ENCODE results near the gene BRSK1. TPM values are rescaled to one million over a fixed set of nuclear protein-coding genes. Genes with fewer than 3 reads are reported as not detected.

The BRSK1 gene
- polyA plus RNA-seq, 3 donors, result not detected

DNA sequence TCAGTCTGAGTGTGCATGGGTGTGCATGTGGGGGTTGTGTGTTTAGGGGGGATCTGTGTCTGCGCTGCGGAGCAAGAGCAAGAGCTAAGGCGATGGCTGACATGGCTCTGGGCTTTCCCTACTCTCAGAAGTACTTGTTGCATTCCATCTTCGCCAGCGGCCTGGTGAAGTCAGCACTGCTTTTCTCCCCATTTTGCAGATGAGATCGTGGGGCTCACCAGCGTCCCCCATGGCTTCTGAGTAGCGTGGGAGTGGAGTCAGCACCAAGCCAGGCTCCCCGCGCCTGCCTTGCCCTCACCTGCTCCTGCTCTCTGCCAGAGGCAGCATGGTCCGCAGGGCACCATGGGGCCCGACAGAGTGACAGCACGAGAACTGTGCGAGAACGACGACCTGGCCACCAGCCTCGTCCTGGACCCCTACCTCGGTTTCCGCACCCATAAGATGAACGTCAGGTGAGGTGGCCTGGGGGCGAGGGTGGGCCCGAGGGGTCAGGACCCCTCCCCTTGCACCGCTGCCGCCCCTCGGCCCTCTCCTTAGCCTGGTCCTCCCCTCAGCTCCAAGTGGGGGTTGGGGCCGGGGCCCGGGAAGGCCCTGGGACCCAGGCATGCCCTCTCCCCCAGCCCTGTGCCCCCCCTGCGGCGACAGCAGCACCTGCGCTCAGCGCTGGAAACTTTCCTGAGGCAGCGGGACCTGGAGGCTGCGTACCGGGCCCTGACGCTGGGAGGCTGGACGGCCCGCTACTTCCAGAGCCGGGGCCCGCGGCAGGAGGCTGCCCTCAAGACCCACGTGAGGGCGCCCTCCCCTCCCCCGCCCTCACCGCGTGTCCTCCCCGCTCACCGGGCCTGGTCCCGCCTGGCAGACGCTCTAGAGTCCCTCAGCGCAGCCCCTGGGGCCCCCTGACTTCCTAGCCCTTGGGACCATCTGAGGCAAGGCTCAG is 58.1 kb downstream of the BRSK1 start:
- H3K79me2 ChIP-seq (ENCODE audit: insufficient read depth, low read length), result peaks cover 12% of the 10 kb centered on the region
- peaks cover 0 to 3% (median 2%) of the 10 kb centered on the region in 3 donors for H3K27me3 Mint-ChIP-seq (ENCODE audit: low read depth in 3 of 3)
- no peaks in the 10 kb centered on the region for H3K27me3 ChIP-seq (ENCODE audit: control insufficient read depth in 2 of 2, insufficient read depth in 2 of 2, low read length in 2 of 2)
- H3K27ac ChIP-seq (ENCODE audit: low read depth in 1 of 2, low read length in 2 of 2), result no peak overlapping the region
- H3K9me3 ChIP-seq (replicated peaks in 1 of 2; ENCODE audit: control insufficient read depth in 1 of 2, insufficient read depth in 1 of 2, low read length in 2 of 2), result no peaks in the 10 kb centered on the region
- no peak for DNase-seq
- peaks cover 17 to 29% of the 10 kb centered on the region in 2 donors for H3K36me3 Mint-ChIP-seq
- H3K9ac ChIP-seq (ENCODE audit: insufficient read depth, low read length, poor library complexity, severe bottlenecking), result no peak overlapping the region
- peaks cover 27% of the 10 kb centered on the region for H3K4me1 Mint-ChIP-seq
- TF ChIP-seq, protein P1, sequence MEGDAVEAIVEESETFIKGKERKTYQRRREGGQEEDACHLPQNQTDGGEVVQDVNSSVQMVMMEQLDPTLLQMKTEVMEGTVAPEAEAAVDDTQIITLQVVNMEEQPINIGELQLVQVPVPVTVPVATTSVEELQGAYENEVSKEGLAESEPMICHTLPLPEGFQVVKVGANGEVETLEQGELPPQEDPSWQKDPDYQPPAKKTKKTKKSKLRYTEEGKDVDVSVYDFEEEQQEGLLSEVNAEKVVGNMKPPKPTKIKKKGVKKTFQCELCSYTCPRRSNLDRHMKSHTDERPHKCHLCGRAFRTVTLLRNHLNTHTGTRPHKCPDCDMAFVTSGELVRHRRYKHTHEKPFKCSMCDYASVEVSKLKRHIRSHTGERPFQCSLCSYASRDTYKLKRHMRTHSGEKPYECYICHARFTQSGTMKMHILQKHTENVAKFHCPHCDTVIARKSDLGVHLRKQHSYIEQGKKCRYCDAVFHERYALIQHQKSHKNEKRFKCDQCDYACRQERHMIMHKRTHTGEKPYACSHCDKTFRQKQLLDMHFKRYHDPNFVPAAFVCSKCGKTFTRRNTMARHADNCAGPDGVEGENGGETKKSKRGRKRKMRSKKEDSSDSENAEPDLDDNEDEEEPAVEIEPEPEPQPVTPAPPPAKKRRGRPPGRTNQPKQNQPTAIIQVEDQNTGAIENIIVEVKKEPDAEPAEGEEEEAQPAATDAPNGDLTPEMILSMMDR (IDR thresholded peaks at IDR 0.05), result no peak
- H3K4me3 ChIP-seq (replicated peaks in 1 of 3; ENCODE audit: low read depth in 2 of 3, low read length in 3 of 3), result peak overlapping the region in 1 of 3 experiments; percentile 83
- H3K4me3 Mint-ChIP-seq, result peak overlapping the region; percentile 62 to 63
- 95% methylated on average over 46 of the region's 50 CpGs for WGBS (ENCODE audit: insufficient coverage)
- H3K4me1 ChIP-seq (ENCODE audit: control insufficient read depth in 1 of 2, insufficient read depth in 2 of 2, low read length in 2 of 2), result peaks cover 31 to 39% of the 10 kb centered on the region in 2 donors
- no peaks in the 10 kb centered on the region for H3K9me3 Mint-ChIP-seq
- H2AFZ ChIP-seq (ENCODE audit: insufficient read depth, low read depth, low read length, poor library complexity, severe bottlenecking), result no peak overlapping the region
- intact Hi-C loops (cut with micrococcal nuclease), result loop anchor here in 1 of 2 donors (5.0 kb wide), 1 partner anchor 40 kb away; the partner anchor contains the start of gene TMEM238
- H3K36me3 ChIP-seq (replicated peaks in 1 of 2; ENCODE audit: control insufficient read depth in 1 of 2, insufficient read depth in 2 of 2, low read length in 2 of 2), result peaks cover 9 to 15% of the 10 kb centered on the region in 2 donors
- peaks cover 7% of the 10 kb centered on the region for H4K20me1 ChIP-seq (ENCODE audit: insufficient read depth, low read length)
- peak overlapping the region in 2 of 7 donors; percentile 69 to 82 for H3K27ac Mint-ChIP-seq
- peak overlapping the region; percentile 94 for H3K4me2 ChIP-seq (replicated peaks; ENCODE audit: extremely low read depth, low read length, poor library complexity, severe bottlenecking)

DNA sequence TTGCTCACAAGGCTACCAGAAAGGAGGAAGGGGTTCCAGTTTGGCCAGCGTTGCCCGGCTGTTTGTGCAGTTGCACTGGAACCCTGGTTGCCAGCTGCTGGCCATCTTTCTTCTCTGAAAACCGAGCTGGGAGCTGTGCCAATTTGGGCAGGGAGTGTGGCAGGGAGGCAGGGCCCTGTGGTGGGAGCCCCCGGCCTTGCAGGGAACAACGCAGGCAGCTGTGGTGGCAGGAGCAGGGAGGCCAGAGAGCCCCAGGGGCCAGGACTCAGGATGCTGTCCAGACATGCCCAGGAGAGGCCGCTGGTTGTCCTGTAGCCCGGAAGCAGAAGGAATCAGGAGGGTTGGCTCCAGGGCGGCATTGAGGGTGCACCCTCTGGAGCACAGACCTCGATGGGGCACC is 60.6 kb downstream of the BRSK1 start:
- Histone ChIP-seq H3K27ac (ENCODE audit: low read depth in 1 of 2, low read length in 2 of 2) (no peak overlapping the region), H3K4me1 (ENCODE audit: control insufficient read depth in 1 of 2, insufficient read depth in 2 of 2, low read length in 2 of 2) (peaks cover 20 to 23% of the 10 kb centered on the region in 2 donors), H3K9me3 (replicated peaks in 1 of 2; ENCODE audit: control insufficient read depth in 1 of 2, insufficient read depth in 1 of 2, low read length in 2 of 2) (no peaks in the 10 kb centered on the region), H3K9ac (ENCODE audit: insufficient read depth, low read length, poor library complexity, severe bottlenecking) (no peak overlapping the region), H3K4me3 (replicated peaks in 1 of 3; ENCODE audit: low read depth in 2 of 3, low read length in 3 of 3) (no peak overlapping the region), H3K27me3 (ENCODE audit: control insufficient read depth in 2 of 2, insufficient read depth in 2 of 2, low read length in 2 of 2) (no peaks in the 10 kb centered on the region), H3K4me2 (replicated peaks; ENCODE audit: extremely low read depth, low read length, poor library complexity, severe bottlenecking) (no peak overlapping the region), H2AFZ (ENCODE audit: insufficient read depth, low read depth, low read length, poor library complexity, severe bottlenecking) (no peak overlapping the region), H3K36me3 (replicated peaks in 1 of 2; ENCODE audit: control insufficient read depth in 1 of 2, insufficient read depth in 2 of 2, low read length in 2 of 2) (peaks cover 11 to 15% of the 10 kb centered on the region in 2 donors), H4K20me1 (ENCODE audit: insufficient read depth, low read length) (peaks cover 7% of the 10 kb centered on the region), H3K79me2 (ENCODE audit: insufficient read depth, low read length) (peaks cover 12% of the 10 kb centered on the region)
- no peak for DNase-seq
- Mint-ChIP-seq H3K36me3 (peaks cover 17 to 29% of the 10 kb centered on the region in 2 donors), H3K27me3 (ENCODE audit: low read depth in 3 of 3) (peaks cover under 1 to 2% (median 2%) of the 10 kb centered on the region in 3 donors), H3K4me1 (peaks cover 16% of the 10 kb centered on the region), H3K9me3 (no peaks in the 10 kb centered on the region), H3K27ac (no peak overlapping the region), H3K4me3 (no peak overlapping the region)
- intact Hi-C loops (cut with micrococcal nuclease), result loop anchor here in 1 of 2 donors (5.0 kb wide), 1 partner anchor 38 kb away; the partner anchor contains the start of gene TMEM238
- TF ChIP-seq, protein P1 (IDR thresholded peaks at IDR 0.05), result no peak
- 84% methylated on average over 9 of the region's 9 CpGs for WGBS (ENCODE audit: insufficient coverage)
